Measurements from ENCODE around the gene CHSY3.

- TF ChIP-seq CTCF (conservative IDR thresholded peaks at IDR 0.05 in 1 of 2, IDR thresholded peaks at IDR 0.05 in 1 of 2; ENCODE audit: extremely low read depth in 1 of 2, insufficient read depth in 1 of 2, low read depth in 1 of 2, low read length in 2 of 2) (peak; percentile 67 to 87), EZH2 (IDR thresholded peaks at IDR 0.05; ENCODE audit: borderline replicate concordance, low read length) (no peak)
These were observed 237.5 kb downstream of the CHSY3 start for GRCh38 chr5:130141659-130142320.

Measured in mammary epithelial cell (primary cell).